ENCODE data around the gene NUP160. TPM values are rescaled to one million over a fixed set of nuclear protein-coding genes. Genes with fewer than 3 reads are reported as not detected.

Gene NUP160
- total and polyA plus RNA-seq, 2 of the 8 experiments (the other 6 are each of a cell fraction or from before 2014, with no cell fraction given) = 44.6 to 100 TPM

DNA sequence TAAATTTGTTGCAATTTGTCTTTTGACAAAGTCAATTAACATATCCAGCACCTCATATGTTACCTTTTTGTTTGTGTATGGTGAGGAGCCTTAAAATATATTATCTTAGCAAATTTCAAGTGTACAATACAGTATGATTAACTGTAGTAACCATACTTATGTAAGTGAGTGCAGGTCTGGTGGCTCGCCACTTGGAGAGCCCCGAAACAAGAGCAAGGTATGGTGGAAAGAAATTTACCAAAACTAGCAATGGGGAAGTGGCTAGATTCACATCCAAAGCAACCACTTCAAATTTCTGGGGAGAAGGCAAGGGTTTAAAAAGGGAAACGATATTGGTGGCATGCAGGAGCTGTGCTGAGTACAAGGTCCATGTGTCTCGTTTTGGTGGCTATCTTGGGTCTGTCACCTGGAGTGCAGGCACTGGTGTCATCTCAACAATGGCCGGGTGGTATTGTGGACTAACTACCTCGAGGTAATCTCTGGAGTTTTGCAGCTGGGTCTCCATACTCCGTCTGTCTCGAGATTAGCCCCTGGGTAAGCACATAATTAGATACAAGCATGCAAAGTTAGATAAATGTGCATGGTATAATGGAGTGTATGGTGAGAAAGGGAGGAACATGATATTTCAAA lies 72.8 kb downstream of the NUP160 start:
- Histone ChIP-seq H2AFZ (ENCODE audit: low read length) (no peak overlapping the region), H3K4me2 (ENCODE audit: insufficient read depth in 1 of 2, low read depth in 2 of 2, low read length in 2 of 2) (no peak overlapping the region), H3K79me2 (ENCODE audit: control insufficient read depth in 1 of 2, insufficient read depth in 2 of 2, low read length in 2 of 2) (no peaks in the 10 kb centered on the region), H3K9me3 (ENCODE audit: insufficient read depth in 2 of 2, low read depth in 1 of 2, low read length in 1 of 2) (no peaks in the 10 kb centered on the region), H3K4me3 (ENCODE audit: extremely low read depth in 1 of 4, insufficient read depth in 2 of 4, low read depth in 3 of 4, low read length in 4 of 4) (no peak overlapping the region), H4K91ac (replicated peaks; ENCODE audit: insufficient read length, low read length) (no peak overlapping the region), H3K18ac (ENCODE audit: extremely low read depth, low read length) (no peak overlapping the region), H4K20me1 (replicated peaks in 1 of 2; ENCODE audit: control insufficient read depth in 1 of 2, insufficient read depth in 2 of 2, low read length in 2 of 2) (peaks cover 0 to 3% of the 10 kb centered on the region in 2 experiments), H2BK5ac (ENCODE audit: low read depth, low read length) (no peak overlapping the region), H3K23ac (ENCODE audit: insufficient read length) (no peak overlapping the region), H4K5ac (ENCODE audit: insufficient read length, low read depth, low read length) (no peak overlapping the region), H3K56ac (replicated peaks; ENCODE audit: insufficient read length, low read depth, low read length) (no peak overlapping the region), H4K8ac (ENCODE audit: extremely low read depth, insufficient read depth, low read length) (no peak overlapping the region), H3K23me2 (ENCODE audit: low read depth, low read length) (no peaks in the 10 kb centered on the region), H2BK120ac (replicated peaks; ENCODE audit: low read depth, low read length) (no peak overlapping the region), H3K4ac (replicated peaks; ENCODE audit: insufficient read length, low read depth, low read length) (no peak overlapping the region), H3K27me3 (replicated peaks in 1 of 4; ENCODE audit: control insufficient read depth in 3 of 4, extremely low read depth in 1 of 4, insufficient read depth in 3 of 4, low read length in 3 of 4) (no peaks in the 10 kb centered on the region), H3K9ac (replicated peaks in 1 of 4; ENCODE audit: extremely low read depth in 1 of 4, low read depth in 3 of 4, low read length in 3 of 4) (no peak overlapping the region), H3K27ac (ENCODE audit: low read depth, low read length) (no peak overlapping the region), H3K36me3 (ENCODE audit: control insufficient read depth in 2 of 4, insufficient read depth in 4 of 4, low read length in 3 of 4) (peaks cover 17 to 35% (median 27%) of the 10 kb centered on the region in 4 experiments), H3K14ac (ENCODE audit: insufficient read length) (no peak overlapping the region), H2BK12ac (ENCODE audit: low read depth, low read length) (no peak overlapping the region), H2BK15ac (ENCODE audit: low read length) (no peak overlapping the region), H2BK20ac (ENCODE audit: low read length) (no peak overlapping the region), H2AK5ac (ENCODE audit: low read depth, low read length) (no peak overlapping the region), H3K4me1 (replicated peaks in 1 of 4; ENCODE audit: control insufficient read depth in 3 of 4, insufficient read depth in 4 of 4, low read length in 3 of 4) (no peaks in the 10 kb centered on the region), H3K79me1 (ENCODE audit: low read depth, low read length) (no peaks in the 10 kb centered on the region)
- CTCF ChIA-PET (ENCODE audit: partially characterized antibody) = no interaction called here
- 88% methylated on average over 8 of the region's 8 CpGs; no CpG with 5 or more reads in 1 of the 2 experiments for WGBS, 2 experiments (ENCODE audit: extremely low coverage in 1 of 2, insufficient coverage in 1 of 2, insufficient read length in 1 of 2, insufficient replicate concordance in 2 of 2, low coverage in 1 of 2, low lambda C conversion rate in 2 of 2, missing lambda C conversion rate in 1 of 2)
- POLR2A ChIA-PET (ENCODE audit: partially characterized antibody) = interaction anchor here (0.6 to 5.4 kb wide), 7 partner anchors 8 to 63 kb away, joined by 3 to 28 read pairs (median 4); partner anchors contain the start of gene FNBP4
- no peak for DNase-seq (ENCODE audit: low read depth in 1 of 2, low spot score in 2 of 2)
- no peak for FAIRE-seq
- TF ChIP-seq TAF7 (optimal IDR thresholded peaks at IDR 0.05; ENCODE audit: borderline replicate concordance, low read depth, low read length) (no peak), SIN3A (conservative IDR thresholded peaks at IDR 0.05 in 1 of 2, IDR thresholded peaks at IDR 0.05 in 1 of 2; ENCODE audit: low read depth in 1 of 2, low read length in 2 of 2) (no peak), HDAC6 (IDR thresholded peaks at IDR 0.05; ENCODE audit: low read depth, low read length) (no peak), EP300 (IDR thresholded peaks at IDR 0.05; ENCODE audit: borderline replicate concordance in 1 of 2, low read depth in 2 of 2, low read length in 2 of 2) (no peak), NRF1 (IDR thresholded peaks at IDR 0.05; ENCODE audit: low read depth, low read length) (no peak), CBX5 (IDR thresholded peaks at IDR 0.05; ENCODE audit: low read depth, low read length) (no peak), SRF (IDR thresholded peaks at IDR 0.05; ENCODE audit: low read depth, low read length) (no peak), TEAD4 (IDR thresholded peaks at IDR 0.05; ENCODE audit: low read depth, low read length) (no peak), CEBPB (IDR thresholded peaks at IDR 0.05; ENCODE audit: low read depth, low read length) (no peak), YY1 (IDR thresholded peaks at IDR 0.05; ENCODE audit: low read depth, low read length) (no peak)
- TF ChIP-seq, protein P1, sequence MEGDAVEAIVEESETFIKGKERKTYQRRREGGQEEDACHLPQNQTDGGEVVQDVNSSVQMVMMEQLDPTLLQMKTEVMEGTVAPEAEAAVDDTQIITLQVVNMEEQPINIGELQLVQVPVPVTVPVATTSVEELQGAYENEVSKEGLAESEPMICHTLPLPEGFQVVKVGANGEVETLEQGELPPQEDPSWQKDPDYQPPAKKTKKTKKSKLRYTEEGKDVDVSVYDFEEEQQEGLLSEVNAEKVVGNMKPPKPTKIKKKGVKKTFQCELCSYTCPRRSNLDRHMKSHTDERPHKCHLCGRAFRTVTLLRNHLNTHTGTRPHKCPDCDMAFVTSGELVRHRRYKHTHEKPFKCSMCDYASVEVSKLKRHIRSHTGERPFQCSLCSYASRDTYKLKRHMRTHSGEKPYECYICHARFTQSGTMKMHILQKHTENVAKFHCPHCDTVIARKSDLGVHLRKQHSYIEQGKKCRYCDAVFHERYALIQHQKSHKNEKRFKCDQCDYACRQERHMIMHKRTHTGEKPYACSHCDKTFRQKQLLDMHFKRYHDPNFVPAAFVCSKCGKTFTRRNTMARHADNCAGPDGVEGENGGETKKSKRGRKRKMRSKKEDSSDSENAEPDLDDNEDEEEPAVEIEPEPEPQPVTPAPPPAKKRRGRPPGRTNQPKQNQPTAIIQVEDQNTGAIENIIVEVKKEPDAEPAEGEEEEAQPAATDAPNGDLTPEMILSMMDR (IDR thresholded peaks at IDR 0.05; ENCODE audit: control extremely low read depth in 1 of 3, insufficient read depth in 1 of 3, low read depth in 1 of 3, low read length in 3 of 3) = no peak
